GM18868 (cell line): ENCODE measurements around the gene FCHSD2.

ENCODE experiments used
- ATAC-seq: cut with Tn5 transposase; IDR thresholded peaks from one replicate; pipeline ENCODE4 v1.9.1; 2021; ENCODE audit warnings: mild to moderate bottlenecking, moderate library complexity; ENCODE audit not compliant: unreplicated experiment

Gene FCHSD2

DNA sequence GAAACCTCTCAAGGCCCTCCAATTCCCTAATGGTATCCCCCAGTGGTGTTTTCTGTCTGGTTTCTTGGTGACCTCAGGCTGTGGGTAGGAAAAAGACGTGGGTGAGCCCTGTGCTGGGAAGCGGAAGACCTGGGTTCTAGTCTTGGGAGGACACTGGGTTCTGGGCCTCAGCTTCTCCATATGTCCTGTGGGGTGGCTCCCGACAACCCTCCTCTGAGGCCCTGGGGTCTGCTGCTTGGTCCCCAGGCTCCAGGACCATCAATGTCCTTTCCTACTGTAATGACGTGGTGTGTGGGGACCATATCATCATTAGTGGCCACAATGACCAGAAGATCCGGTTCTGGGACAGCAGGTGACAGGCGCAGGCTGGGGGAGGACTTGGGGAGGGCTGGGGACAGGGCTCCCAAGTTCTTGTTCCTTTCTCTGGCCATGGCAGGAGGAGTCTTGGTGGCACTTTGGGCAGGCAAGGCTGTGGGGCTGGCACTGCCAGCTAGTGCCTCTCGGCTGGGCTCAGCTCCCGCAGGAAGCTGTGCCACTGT is 315.1 kb downstream of the FCHSD2 start:
- no peak for ATAC-seq

DNA sequence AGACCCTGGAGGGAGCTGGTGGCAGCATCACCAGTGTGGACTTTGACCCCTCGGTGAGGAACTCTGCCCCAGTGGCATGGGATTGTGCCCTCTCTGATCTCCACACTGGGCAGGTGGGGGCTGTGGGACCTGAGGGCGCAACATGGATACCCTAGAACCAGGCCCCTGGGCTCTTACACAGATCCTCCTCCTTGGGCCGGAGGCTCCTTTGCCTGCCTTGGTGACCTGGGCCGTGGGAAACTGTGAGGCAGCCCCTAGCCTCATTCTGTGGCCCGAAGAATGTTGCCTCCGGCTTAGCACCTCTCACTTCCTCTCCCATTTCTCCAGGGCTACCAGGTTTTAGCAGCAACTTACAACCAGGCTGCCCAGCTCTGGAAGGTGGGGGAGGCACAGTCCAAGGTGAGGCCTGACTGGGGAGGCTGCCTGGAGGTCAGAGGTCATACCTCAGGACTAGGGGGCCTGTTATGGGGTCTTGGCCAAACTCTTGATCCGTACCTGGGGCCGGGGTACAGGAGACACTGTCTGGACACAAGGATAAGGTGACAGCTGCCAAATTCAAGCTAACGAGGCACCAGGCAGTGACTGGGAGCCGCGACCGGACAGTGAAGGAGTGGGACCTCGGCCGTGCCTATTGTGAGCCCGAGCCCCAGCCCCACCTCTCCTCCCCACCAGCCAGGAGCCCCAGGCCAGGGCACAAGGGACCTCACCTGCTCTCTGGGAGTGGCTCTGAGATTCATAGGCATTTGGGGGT is 315.8 kb downstream of the FCHSD2 start:
- no peak for ATAC-seq

DNA sequence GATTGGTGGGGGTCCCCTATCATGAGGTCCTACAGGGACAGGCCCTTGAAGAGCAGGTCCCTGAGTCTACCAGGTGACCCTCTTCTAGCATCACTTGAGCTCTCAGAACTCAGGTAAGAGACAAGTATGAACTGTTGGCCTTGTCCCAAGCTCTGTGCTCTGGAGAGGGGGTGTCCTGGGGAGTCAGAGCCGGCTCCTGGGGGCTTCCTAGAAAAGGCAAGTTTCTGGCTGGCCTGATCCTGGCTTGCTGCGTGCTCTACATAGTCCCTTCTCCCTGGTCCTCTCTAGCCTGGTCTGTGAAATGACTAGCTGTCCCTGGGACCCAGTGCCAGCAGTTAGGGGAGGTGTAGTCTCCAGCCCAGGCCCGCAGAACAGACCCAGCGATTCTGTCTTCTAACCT is 316.5 kb downstream of the FCHSD2 start:
- no peak for ATAC-seq

DNA sequence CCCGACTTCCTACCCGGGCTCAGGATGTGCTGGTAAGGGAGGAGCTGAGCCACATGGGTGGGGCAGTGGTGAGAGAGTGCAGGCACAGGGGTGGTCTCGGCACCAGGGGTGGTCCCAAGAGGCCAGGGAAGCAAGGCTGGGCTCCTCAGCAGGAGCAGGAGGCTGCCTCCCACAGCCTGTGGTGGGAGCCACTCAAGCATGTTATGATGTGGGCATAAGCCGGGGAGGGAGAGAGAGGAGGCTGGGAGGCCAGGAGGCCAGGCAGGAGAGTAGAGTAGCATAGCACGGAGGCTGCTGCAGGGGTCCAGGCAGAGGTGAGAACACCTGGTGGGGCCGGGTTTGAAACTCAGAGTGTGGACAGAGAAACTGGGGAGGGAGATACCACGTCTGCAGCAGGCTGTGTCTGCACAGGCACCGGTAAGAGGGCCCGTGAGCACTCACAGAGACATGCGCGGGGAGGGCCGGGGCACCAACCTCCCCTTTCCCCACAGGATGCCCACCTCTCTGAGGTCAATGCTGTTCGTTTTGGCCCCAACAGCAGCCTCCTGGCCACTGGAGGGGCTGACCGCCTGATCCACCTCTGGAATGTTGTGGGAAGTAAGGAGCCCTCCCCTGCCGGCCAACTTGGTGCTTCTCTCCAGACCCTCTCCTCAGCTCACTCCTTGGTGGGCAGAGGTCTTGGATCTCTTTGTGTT is 317.2 kb downstream of the FCHSD2 start:
- no peak for ATAC-seq

DNA sequence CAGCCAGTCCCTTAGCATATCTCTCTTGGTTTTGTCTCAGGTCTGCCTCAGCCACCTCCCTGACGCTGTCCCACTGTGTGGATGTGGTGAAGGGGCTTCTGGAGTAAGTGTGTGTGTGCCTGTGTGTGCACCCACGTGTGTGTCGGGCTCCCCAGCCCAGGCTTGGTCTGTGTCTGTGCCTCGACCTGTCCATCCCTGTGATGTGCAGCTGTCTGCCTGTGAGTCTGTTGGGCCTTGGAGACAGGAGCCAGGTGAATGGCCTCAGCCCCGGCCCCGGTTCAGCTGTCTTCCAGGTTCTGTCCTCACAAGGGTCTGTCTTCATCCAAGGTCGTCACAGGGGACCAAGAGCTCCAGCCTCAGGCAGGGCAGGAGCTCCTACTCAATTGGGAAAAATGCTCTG is 318.1 kb downstream of the FCHSD2 start:
- ATAC-seq: no peak

DNA sequence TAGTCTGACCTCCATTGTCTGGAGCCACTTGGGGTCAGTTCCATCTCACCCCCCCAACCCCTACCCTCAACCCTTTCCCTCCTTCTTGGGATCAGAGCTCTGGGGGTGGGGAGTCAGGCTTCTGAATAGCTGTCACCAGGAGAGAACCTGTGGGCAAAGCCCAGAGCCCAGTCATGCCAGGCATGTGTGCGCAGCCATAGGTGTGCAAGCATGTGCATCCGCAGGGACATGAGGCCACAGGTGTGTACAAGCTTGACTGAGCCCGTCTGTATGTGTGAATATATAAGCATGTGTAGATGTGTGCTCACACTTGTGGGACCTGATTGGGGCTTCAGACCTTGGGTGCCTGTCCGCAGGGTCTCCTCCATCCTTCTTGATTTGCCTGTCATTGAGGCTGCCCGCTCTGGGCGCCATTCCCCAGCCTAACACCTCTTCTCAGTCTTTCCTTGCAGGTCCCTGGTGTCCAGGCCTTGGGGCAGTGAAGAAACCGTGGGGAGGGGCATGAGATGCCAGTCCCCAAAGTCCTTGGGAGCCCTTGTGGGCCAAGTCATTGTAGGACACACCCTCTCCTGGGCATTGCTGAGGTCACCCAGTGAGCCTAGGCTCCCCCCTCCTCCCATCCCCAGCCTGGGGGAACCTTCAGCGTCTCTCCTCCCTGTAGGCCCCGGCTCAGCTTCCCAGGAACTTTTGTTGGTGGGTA is 318.9 kb downstream of the FCHSD2 start:
- no peak for ATAC-seq

DNA sequence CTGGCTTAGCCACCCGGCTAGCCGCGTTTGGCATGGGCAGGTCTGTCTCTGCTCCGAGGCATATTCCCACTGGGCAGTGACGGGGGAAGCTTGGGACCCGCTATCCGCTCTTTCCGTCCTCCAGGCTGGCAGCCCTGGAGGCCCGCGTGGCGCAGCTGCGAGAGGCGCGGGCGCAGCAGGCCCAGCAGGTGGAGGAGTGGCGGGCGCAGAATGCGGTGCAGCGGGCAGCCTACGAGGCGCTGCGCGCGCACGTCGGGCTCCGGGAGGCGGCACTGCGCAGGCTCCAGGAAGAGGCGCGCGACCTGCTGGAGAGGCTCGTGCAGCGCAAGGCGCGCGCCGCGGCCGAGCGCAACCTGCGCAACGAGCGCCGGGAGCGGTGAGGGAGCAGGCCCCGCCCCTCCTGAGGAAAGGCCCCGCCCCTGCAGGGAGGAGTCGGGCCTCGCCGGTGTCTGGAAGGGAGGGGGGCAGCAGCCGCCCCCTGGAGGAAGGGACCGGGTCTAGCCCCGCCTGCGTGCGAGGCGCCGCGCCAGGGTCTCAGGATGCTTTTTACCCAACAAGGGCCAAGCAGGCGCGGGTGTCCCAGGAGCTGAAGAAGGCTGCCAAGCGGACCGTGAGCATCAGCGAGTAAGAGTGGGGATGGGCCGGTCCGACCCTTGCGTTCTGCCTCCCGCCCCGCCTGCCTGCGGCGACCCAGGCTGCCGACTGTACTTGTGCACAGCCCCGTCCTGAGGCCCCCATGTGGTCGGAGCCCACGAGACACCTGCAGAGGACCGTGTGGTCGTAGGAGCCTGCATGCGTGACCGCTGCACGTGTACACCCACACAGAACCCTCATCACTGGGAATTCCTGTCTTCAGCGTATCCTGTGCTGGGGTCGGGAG is 320.0 kb downstream of the FCHSD2 start:
- no peak for ATAC-seq

DNA sequence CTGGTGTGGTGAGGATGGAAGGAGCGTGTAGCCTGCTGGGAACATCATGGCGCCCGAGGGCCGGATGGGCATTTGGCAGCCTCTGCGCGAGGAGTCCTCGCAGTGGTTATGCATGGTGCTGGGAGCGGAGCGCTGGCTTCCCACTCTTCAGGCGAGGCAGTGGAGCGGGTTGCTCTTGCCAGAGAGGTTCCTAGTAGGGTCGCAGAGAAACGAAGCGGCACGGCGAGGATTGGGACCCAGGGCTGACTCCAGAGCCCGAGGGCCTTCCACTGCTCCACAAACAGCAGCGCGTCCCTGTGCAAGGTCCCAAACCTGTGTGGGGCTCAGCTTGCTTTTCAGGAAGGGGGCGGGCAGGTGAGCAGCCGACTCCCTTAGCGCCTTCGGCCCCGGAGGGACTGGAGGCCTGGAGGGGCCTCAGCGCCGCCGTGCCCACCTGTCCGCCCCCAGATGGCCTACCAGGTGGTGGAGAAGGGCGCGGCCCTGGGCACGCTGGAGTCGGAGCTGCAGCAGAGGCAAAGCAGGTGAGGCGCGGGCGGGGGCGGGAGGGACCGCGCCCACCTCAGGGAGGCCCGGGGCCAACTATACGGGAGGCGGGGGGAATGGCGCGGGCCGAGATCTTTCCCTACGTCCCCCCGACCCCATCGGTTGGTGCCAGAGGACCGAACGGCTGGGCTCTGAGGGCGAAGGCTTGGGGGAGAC is 320.7 kb downstream of the FCHSD2 start:
- no peak for ATAC-seq

DNA sequence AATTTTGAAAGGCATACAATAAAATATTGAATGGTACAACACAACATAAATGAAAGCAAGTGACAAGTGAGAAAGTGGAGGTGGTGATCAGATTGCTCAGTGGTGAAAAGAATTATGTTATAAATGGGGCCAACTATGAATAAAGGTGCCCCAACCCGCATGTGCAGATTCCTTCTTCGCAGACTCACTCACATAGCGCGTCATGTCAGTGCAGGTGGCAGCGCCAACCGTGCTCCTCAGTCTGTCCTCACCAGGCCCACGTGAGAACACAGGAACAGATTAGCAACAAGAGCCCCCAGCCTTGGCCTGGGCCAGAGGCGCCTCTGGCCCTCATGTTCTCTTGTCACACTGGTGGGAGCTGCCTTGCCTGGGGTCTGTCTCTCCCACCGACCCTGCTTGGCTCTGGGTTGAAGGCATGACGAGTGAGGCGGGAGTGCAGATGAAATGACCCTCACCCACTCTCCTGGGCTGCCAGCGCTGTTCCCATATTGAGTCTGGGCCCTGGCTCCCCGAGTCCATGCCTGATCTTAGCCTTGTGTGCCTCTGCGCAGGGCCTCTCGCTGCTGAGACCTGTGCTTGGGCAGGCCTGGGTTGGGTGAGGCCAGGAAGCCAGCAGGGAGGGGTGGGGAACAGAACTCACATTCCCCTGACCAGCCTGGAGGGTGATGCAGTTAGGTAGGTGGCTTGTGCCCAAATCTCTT is 321.5 kb downstream of the FCHSD2 start:
- ATAC-seq: no peak

DNA sequence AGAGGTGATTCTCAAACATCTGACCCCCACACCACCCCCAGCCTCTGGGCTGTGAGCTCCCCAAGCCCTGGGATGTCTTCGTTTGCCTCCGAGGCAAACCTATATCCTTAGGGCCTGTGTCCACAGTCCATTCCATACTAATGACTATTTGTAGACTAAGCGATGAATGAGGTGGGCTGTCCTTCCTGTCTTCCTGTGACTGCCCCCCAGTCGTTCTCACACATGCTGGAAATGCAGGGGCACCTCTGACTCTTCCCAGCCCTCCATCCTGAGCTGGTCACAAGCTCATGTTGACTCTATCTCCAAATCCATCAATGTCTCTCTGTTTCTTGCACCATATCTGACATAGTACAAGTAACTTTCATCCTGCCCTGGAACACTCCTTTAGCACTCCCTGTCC is 323.1 kb downstream of the FCHSD2 start:
- ATAC-seq: no peak

DNA sequence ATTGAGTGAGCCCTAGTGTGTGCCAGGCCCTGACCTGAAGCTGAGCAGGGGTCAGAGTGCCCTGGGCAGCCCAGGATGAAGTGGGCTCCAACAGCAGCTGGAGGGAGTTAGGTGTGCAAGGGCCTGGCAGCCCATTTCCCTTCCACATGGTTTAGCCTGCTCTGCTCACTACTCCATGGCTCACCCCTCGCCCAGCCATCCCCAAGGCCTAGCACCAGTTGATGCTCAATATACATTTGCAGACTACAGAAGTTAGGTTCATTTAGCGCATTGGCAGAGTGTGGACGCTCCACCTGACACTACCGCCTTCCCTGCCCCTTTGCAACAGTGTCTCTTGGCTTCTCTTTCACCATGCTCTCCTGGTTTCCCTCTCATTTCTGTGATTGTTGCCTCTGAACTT is 324.2 kb downstream of the FCHSD2 start:
- no peak for ATAC-seq

DNA sequence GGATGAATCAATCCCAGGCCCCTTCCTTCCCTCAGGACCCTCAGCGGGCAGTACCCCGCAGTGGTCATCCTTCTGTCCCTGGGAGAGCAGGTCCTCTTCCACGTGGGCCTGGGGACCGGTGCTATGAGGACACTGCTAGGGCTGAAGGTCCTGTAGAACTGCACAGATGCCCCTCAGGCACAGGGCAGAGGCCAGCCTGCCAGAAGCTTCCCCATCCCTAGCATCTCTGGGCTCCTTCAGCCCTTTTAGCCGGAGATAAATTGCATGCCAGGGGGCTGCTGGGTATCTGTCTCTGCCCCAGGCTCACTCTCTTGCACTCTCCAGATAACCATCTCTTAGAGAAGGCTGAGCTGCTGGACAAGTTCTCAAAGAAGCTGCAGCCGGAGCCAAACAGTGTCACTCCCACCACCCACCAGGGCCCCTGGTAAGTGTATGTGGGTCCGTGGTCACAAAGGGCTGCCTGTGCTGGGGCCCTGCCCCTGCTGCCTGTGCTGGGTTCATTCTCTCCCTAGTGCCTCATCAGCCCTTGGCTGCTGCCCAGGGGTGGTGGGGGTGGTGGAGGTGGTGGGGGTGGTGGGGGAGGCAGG is 325.6 kb downstream of the FCHSD2 start:
- ATAC-seq: no peak

DNA sequence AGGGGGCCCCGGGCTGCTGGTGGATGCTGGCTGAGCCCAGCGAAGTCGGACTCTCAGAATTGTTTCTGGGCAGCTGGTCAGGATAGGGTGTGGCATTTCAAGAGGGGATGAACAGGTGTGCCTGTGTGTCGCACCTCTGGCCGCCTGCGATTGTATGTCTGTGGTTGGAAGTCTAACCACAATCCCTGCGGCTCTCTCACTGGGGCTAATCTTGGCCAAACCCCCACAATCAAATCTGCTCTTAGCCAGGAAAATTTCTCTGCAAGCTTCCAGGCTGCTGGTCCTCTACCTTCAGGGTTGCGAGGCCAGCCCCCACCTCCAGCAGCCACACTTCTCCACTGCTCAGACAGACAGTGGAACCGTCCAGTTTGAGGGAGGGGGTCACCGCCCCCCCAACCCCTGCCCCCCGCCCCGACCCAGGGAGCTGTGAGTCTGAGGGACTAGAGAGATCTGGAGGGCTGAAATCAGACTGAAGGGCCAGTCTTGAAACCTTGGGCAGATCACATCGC is 327.0 kb downstream of the FCHSD2 start:
- no peak for ATAC-seq

DNA sequence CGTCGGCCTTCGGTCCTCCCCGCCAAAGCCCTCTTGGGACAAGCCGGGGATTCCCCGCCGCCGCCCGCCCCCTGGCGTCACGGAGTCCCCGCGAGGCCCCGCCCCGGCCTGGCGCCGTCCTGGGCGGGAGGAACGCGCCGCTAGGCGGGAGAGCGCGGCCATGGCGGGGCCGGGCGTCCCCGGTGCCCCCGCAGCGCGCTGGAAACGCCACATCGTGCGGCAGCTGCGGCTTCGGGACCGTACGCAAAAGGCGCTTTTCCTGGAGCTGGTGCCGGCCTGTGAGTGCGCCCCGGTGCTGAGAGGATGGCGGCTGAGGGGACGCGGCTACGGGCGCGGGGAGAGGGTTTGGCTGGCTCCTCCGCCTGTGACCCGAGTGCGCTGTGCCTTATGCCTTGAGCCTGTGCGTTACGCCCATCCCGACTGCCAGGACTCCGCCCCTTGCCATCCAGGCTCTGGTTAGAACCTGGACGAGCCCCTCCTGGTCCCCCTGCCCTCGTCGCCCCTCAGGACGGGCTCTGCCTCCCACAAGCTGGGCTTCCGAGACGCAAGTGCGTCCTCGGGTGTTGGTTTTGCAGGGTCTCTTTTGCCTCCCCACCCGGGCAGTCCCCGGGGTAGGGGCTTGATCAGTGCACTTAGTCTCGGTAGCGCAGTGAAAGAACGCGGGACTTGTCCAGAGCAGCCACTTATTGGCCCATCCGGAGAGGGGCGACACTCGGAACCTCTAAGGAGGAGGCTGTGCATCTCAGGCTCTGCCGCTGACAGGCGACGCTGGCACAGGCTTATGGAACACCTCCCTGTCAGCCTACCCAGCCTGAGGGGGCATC is 327.6 kb downstream of the FCHSD2 start, which contains the start of gene ATG16L2:
ATG16L2 (plus strand) TSS at position 126 of the 824 bp plus-strand sequence; CDS start at position 161, 35 bp downstream.
- ATAC-seq: peak; percentile 58

DNA sequence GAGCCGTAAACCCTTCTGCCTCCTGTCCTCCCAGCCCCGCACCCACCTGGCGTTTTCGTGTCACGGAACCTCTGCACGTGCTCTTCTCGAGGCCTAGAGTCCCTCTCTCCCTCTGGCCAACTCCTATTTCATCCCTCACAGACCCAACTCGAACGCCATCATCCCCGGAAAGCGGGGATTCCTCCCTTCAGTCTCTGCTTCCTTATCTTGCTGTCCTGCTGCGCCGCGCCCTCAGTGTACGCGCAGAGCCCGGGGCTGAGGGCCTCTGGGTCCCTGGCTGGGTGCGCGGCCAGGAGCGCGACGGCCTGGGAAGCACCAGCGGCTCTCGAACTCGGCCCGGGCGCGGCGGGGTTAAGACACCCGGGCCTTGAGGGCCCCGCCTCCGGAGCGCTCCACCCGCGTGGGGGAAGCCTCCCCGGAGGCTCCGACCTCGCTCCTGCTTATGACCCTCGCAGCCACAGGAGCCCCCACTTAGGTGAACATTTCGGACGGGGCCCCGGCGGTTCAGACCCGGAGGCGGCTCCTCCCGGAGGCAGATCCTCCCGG is 328.3 kb downstream of the FCHSD2 start:
- peak; percentile 45 for ATAC-seq

DNA sequence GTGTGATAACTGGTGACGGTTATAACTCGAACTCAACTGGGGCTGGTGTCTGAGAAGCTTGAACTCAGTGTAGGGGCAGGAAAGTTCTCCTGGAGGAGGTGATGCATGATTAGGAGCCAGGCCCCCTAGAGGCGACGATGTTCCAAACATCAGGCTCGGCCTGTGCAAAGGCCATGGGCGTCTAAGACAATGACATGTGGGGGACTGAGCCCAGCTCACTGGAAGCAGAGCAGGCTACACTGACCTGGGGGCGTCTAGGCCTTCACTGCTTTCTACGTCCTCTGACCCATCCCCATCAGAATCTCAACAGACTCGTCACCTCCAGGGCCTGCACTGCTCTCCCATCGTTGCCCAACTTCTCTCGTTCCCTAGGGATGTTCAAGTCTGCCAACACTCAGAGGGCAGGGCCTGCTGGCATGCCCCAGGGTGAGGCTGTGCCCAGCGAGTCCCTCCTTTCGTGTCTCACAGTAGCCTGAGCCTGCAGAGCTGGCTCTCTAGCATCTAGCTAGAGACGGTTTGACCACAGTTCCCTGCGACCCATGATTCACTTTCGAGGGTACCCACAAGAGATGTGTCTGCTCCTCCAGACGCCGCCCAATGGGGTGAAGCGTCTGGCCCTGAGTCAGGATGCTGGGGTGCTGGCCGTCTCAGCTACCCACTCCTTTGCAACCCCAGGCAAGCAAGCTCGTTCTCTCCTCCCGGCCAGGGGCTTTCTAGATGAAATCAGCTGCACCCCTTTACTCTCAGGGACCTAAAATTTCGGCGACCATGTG is 329.0 kb downstream of the FCHSD2 start:
- peak; percentile 31 for ATAC-seq

DNA sequence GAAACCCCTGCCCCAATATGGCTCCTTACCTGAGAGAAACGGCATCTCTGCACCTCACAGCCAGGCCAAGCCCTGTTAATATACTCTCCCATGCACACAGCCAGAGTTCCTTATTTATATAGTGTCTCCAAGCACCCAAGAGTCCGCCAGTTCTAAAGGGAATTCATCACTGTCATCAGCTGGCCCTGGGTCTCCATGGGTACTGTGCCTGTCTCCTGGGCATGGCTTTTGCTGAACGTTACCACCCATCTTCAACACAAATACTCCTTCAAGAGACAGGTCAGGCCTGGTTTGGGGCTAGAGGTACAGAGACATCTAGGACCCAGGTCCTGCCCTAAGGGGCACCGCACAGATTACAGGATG is 329.5 kb downstream of the FCHSD2 start:
- peak; percentile 4 for ATAC-seq
